Brain microvascular endothelial cell (primary cell): Measurements from ENCODE around the gene CMC2.

Source experiments
- DNase-seq: peaks from one replicate; pipeline ENCODE4 v3.0.0-alpha.2; 2020
- H3K27ac ChIP-seq: fragments of 250-450 bp; sonication (Bioruptor Pico); 2 replicates; pipeline ENCODE4 v1.5.1; 2020; ENCODE audit warnings: mild to moderate bottlenecking, moderate library complexity
- H3K27me3 ChIP-seq: fragments of 250-450 bp; sonication (Bioruptor Pico); replicated peaks from 2 replicates; pipeline ENCODE4 v1.5.1; 2020; ENCODE audit warnings: mild to moderate bottlenecking
- H3K36me3 ChIP-seq: fragments of 250-450 bp; sonication (Bioruptor Pico); replicated peaks from 2 replicates; pipeline ENCODE4 v1.5.1; 2020; ENCODE audit warnings: mild to moderate bottlenecking
- H3K4me3 ChIP-seq: 2 replicates; pipeline ENCODE4 v1.5.1; 2011; ENCODE audit warnings: low read depth, mild to moderate bottlenecking, control low read depth, low read length, moderate library complexity
- CTCF ChIP-seq: IDR thresholded peaks from 2 replicates; pipeline ENCODE4 v1.5.1; 2011; ENCODE audit warnings: low read depth, mild to moderate bottlenecking, moderate library complexity, low read length, control low read depth, inconsistent platforms; ENCODE audit errors: missing control alignments
- in situ Hi-C: cut with HindIII; loops from 2 replicates; pipeline ENCODE4 v1.10.0; 2017; ENCODE audit warnings: low sequenced_read_pairs, low pct_ligation_motif_present

CMC2 gene

DNA sequence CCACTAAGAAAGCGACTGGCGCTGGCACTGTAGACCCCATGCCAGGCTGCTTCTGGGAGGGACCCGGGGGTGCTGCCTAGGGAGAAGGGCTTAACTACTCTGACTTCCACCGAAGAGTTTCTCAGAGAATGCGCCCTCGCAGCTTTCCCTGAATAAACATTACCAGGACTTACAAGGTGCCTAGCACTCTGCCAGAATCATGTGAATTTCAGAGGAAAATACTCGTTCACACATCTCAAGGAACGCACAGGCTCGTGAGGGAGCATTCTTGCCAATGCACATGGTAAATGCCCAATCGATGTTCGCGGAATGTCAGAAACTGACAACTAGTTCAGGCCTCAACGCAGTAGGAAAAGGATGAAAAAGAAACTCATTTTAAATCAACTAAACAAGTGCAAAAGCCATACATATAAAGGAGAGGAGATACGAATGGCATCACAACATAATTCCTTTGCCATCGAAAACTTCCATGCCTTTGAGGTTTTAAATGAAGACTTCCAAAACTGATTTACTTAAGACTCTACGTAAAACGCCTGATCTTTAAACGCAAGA, 999 bp downstream of the CMC2 start:
- no peak for TF ChIP-seq CTCF
- peak overlapping the region; percentile 99 for H3K27ac ChIP-seq
- DNase-seq: no peak

DNA sequence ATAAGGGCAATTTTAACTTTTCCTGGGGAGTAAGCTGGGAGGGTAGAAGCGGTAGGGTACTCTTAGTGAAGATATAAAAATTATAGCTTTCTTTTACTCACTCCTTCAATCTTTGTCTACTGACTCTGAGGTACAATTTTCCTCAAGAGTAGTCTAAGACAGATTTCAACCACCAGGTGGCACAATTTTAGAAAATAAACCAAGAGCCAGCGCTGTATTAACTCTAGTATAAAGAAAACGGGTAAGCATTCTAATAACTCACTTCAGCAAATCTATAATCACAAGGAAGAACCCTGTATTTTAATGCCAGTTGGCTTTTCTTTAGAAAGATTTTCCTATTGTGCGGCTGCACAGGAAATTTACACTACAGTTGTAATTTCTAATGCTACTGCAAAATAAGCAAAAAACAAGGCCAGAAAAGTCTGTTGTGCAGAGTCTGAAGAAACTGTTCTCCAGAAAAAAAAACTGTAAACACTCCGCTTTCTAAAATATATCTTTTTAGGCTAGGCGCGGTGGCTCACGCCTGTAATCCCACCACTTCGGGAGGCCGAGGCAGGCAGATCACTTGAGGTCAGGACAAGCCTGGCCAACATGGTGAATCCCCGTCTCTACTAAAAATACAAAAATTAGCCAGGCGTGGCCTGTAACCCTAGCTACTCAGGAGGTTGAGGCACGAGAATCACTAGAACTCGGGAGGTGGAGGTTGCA, 1.9 kb downstream of the CMC2 start:
- H3K4me3 ChIP-seq: peak overlapping the region; percentile 90
- peak overlapping the region; percentile 43 for H3K27ac ChIP-seq
- TF ChIP-seq CTCF: peak; percentile 49
- in situ Hi-C loops: no loop called here
- peak; percentile 62 for DNase-seq
- H3K36me3 ChIP-seq: no peaks in the 10 kb centered on the region
- no peaks in the 10 kb centered on the region for H3K27me3 ChIP-seq

More for the DNA sequence above, 999 bp downstream of the CMC2 start:
- Histone ChIP-seq H3K36me3 (no peaks in the 10 kb centered on the region), H3K27me3 (no peaks in the 10 kb centered on the region), H3K4me3 (peak overlapping the region; percentile 90)
- in situ Hi-C loops: no loop called here

DNA sequence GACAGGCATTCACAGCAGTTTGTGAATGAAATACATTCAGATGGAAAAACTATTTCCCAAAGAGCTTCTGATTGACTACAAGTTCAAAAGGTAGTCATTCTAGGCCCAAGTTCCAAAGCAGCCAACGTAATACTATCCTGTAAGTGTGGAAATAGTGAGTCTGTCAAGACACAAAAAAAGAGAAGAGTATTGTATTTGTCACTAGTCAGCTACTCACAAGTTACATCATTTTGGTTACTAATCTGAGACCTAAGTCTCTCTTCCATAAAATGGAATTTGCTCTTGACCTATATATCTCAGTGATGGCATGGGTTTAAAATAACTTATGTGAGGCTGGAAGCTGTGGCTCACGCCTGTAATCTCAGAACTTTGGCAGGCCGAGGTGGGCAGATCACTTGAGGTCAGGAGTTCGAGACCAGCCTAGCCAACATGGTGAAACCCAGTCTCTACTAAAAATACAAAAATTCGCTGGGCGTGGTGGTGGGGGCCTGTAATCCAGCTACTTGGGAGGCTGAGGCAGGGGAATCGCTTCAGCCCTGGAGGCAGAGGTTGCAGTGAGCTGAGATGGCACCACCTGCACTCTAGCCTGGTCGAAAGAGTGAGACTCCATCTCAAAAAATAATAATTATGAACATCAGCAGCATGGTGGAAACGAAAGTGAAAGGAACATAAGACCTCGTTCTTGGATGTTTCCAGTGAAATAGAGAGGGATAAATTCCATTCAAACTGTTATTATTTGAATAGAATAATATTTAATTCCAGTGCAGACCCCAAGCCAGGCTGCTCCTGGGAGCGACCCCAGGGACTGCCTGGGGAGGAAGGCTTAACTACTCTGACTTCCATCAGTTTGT, 2.9 kb downstream of the CMC2 start:
- DNase-seq: no peak
- no peak for TF ChIP-seq CTCF
- no peak overlapping the region for H3K4me3 ChIP-seq
- in situ Hi-C loops: no loop called here
- H3K27ac ChIP-seq: peak overlapping the region; percentile 43
- no peaks in the 10 kb centered on the region for H3K27me3 ChIP-seq
- H3K36me3 ChIP-seq: no peaks in the 10 kb centered on the region

GRCh38 chr16:81003064-81003463, 3.6 kb downstream of the CMC2 start:
- DNase-seq: no peak
- H3K4me3 ChIP-seq: no peak overlapping the region
- peak overlapping the region; percentile 19 for H3K27ac ChIP-seq
- in situ Hi-C loops: no loop called here
- H3K27me3 ChIP-seq: no peaks in the 10 kb centered on the region
- no peaks in the 10 kb centered on the region for H3K36me3 ChIP-seq
- no peak for TF ChIP-seq CTCF

DNA sequence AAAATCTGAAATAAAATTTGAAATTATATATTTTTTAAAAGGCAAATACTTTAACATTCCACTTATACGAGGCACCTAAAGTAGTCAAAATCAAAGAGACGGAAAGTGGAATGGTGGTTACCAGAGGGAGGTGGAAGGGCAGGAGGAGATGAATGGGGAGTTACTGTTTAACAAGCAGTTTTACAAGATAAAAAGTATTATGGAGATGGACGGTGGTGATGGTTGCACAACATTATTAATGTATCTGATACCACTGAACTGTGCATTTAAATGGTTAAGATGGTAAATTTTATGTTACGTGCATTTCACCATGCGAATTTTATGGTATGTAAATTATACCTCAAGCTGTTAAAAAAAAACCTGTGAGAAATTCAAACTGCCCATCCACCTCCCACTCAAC, 5.4 kb downstream of the CMC2 start:
- Histone ChIP-seq H3K4me3 (no peak overlapping the region), H3K36me3 (no peaks in the 10 kb centered on the region), H3K27me3 (no peaks in the 10 kb centered on the region), H3K27ac (no peak overlapping the region)
- no peak for TF ChIP-seq CTCF
- in situ Hi-C loops: no loop called here
- no peak for DNase-seq
